ENCODE data around the gene CBLIF. TPM values are rescaled to one million over a fixed set of nuclear protein-coding genes. Genes with fewer than 3 reads are reported as not detected.

The CBLIF gene
- total RNA-seq, 4 donors from 2014 or later = not detected

DNA sequence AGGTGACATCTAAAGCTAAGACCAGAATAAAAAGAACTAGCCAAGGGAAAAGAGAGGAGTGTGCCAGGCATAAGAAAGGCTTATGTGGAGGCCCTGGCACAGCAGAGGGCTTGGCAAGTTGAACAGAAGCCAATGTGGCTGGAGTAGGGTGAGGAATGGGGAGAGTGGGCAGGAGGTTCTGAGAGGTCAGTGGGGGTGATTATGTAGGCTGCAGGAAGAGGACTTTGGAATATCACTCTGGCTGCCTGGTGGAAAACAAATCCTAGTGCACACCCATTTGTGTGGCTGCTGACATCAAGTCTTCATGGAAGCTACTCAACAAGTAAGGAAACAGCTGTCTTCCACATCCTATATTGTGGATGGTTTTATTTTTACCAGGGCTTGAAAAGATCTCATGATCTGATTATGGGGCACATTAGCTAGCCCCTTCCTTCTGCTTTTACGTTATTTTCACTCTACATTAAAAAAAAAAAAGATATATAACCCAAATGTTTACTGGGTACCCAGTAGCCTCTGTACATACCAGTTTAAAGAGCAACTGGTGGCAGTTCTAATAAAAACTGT is 38.2 kb downstream of the CBLIF start:
- WGBS, 2 donors = 47 to 70% methylated on average over 1 of the region's 1 CpG
- intact Hi-C loops (cut with DNase I) = loop anchor here (10.0 kb wide), 1 partner anchor 132 kb away; no protein-coding TSS in a partner anchor
- Histone ChIP-seq H3K27me3 (no peaks in the 10 kb centered on the region), H3K27ac (no peak overlapping the region), H3K4me1 (peaks cover 6 to 22% (median 8%) of the 10 kb centered on the region in 3 donors), H3K9me3 (no peaks in the 10 kb centered on the region), H3K4me3 (no peak overlapping the region), H3K36me3 (peaks cover 0 to 64% (median 19%) of the 10 kb centered on the region in 3 donors)
- no peak for DNase-seq
- TF ChIP-seq POLR2A (IDR thresholded peaks at IDR 0.05) = no peak
- TF ChIP-seq, protein P1, sequence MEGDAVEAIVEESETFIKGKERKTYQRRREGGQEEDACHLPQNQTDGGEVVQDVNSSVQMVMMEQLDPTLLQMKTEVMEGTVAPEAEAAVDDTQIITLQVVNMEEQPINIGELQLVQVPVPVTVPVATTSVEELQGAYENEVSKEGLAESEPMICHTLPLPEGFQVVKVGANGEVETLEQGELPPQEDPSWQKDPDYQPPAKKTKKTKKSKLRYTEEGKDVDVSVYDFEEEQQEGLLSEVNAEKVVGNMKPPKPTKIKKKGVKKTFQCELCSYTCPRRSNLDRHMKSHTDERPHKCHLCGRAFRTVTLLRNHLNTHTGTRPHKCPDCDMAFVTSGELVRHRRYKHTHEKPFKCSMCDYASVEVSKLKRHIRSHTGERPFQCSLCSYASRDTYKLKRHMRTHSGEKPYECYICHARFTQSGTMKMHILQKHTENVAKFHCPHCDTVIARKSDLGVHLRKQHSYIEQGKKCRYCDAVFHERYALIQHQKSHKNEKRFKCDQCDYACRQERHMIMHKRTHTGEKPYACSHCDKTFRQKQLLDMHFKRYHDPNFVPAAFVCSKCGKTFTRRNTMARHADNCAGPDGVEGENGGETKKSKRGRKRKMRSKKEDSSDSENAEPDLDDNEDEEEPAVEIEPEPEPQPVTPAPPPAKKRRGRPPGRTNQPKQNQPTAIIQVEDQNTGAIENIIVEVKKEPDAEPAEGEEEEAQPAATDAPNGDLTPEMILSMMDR (IDR thresholded peaks at IDR 0.05) = no peak

DNA sequence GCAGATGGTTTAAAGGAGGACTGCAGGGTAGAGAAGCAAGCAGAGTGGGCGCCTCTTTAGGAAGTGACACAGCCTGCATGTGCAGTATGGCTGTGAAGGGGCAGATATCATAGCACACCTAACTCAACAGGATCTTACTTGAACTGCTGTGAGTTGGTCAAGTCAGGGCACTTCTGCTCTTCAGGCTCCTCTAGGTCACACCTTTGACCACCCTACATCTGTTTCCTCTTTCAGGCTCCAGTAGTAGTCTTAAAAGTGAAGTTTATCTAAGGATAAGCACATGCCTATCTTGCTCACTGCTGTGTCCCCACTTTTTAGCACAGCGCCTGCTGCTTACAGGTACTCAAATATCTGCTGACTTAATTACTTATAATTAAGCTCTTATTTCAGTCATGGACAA is 41.2 kb downstream of the CBLIF start:
- intact Hi-C loops (cut with DNase I) = loop anchor here (5.0 to 10.0 kb wide), 2 partner anchors 52 to 129 kb away; no protein-coding TSS in a partner anchor
- Histone ChIP-seq H3K27ac (no peak overlapping the region), H3K36me3 (peaks cover 0 to 76% (median 19%) of the 10 kb centered on the region in 3 donors), H3K4me3 (no peak overlapping the region), H3K4me1 (peaks cover 0 to 27% (median 3%) of the 10 kb centered on the region in 3 donors), H3K27me3 (no peaks in the 10 kb centered on the region), H3K9me3 (no peaks in the 10 kb centered on the region)
- no peak for DNase-seq
- WGBS, 2 donors = 100% methylated on average over 2 of the region's 2 CpGs
- TF ChIP-seq POLR2A (IDR thresholded peaks at IDR 0.05) = no peak
- TF ChIP-seq, protein P1 (IDR thresholded peaks at IDR 0.05) = no peak

DNA sequence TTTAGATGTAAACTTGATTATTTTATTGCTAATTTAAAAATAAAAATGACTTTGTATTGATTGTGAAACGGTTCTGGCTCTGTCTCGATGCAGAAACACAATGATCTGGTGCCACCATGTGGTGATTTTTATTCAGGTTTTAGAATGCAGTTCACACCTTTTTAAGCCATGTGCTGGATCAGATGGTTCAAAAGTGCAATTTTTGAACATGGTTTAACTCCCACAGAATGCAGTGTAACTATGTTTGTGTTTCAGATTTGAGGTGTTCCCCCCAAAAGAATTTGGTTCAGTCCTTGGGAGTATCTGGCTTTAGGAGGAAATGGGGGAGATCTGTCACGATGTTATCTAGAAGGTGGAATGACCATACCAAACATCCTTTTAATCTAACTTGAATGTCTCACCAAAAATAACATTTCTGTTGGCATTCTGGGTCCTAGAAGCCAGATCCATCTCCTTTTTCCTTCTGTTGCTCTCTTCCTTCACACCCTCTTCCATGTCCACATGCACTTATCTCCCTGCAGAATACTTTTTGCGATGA is 42.6 kb downstream of the CBLIF start:
- WGBS, 2 donors = 49 to 50% methylated on average over 4 of the region's 4 CpGs
- no peaks in the 10 kb centered on the region for H3K9me3 ChIP-seq
- peaks cover 0 to 24% (median 3%) of the 10 kb centered on the region in 3 donors for H3K4me1 ChIP-seq
- TF ChIP-seq POLR2A (IDR thresholded peaks at IDR 0.05) = no peak
- TF ChIP-seq, protein P1 (IDR thresholded peaks at IDR 0.05) = peak; percentile 36 to 75 (median 60)
- H3K27ac ChIP-seq = no peak overlapping the region
- no peak overlapping the region for H3K4me3 ChIP-seq
- H3K36me3 ChIP-seq = peaks cover 0 to 75% (median 16%) of the 10 kb centered on the region in 3 donors
- H3K27me3 ChIP-seq = no peaks in the 10 kb centered on the region
- no peak for DNase-seq
- intact Hi-C loops (cut with DNase I) = loop anchor here (5.0 to 10.0 kb wide), 2 partner anchors 50 to 128 kb away; no protein-coding TSS in a partner anchor

DNA sequence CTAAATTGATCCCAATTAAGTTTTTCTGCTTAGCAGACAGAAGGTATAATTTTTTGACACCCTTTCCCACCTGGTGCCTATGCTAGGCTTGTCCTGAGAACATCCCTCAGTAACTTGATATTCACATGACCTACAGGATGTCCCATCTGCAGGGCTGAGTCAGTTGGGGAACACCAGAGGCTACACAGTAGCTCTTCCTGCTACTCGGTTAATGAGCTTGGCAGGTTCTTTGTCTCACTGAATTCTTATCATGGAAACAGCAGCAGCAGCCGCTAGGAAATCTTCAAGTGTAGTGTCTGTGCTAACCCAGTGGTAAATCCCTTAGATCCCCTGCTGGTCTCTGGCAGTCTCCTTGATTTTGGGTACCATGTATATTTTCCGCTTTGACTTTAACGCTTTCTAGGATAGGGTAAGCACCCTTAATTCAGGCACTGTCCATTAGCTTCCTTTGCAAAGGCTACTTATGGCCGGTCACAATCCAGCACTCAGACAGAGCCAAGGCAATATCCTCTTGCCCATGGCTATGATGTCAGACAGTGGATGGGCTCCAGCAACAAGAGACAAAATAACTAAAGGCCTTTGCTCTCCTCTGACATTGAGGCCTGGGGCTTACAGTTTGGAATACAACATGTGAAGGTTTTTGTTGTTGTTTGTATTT is 43.2 kb downstream of the CBLIF start:
- 58 to 61% methylated on average over 5 of the region's 5 CpGs for WGBS, 2 donors
- Histone ChIP-seq H3K27ac (peak overlapping the region in 2 of 4 donors; percentile 1 to 11), H3K36me3 (peaks cover 0 to 75% (median 13%) of the 10 kb centered on the region in 3 donors)

More for the DNA sequence above, 43.2 kb downstream of the CBLIF start:
- Histone ChIP-seq H3K4me1 (peaks cover 0 to 24% (median 3%) of the 10 kb centered on the region in 3 donors), H3K9me3 (no peaks in the 10 kb centered on the region), H3K27me3 (no peaks in the 10 kb centered on the region), H3K4me3 (no peak overlapping the region)
- intact Hi-C loops (cut with DNase I) = loop anchor here (5.0 to 10.0 kb wide), 2 partner anchors 50 to 127 kb away; no protein-coding TSS in a partner anchor
- no peak for DNase-seq
- no peak for TF ChIP-seq POLR2A (IDR thresholded peaks at IDR 0.05)
- TF ChIP-seq, protein P1 (IDR thresholded peaks at IDR 0.05) = no peak

Data from esophagus squamous epithelium (tissue), 5 donors.